H1 (cell line): ENCODE measurements around the gene CPNE5. TPM values are rescaled to one million over a fixed set of nuclear protein-coding genes. Genes with fewer than 3 reads are reported as not detected.

Experiments
- CTCF ChIA-PET: fragments of 300-600 bp; sonication (Branson Sonifier 250); formaldehyde crosslinking; loops from one replicate; lab custom pipeline; 2021; ENCODE audit not compliant: partially characterized antibody; lab: Charles Lee
- POLR2A ChIA-PET: fragments of 300-600 bp; sonication (Branson Sonifier 250); formaldehyde crosslinking; loops from one replicate; lab custom pipeline; 2021; ENCODE audit warnings: inconsistent platforms; ENCODE audit not compliant: partially characterized antibody; lab: Charles Lee
- DNase-seq, 2 experiments: peaks; one replicate each; pipeline versions ENCODE4 v3.0.0 to v3.0.0-alpha.2; 2010 to 2022; ENCODE audit warnings: low spot score in 2 of 2, low read depth in 1 of 2, mixed read lengths in 1 of 2
- FAIRE-seq: peaks from 2 replicates; lab custom pipeline; 2011; peaks lifted over from hg19 to GRCh38; lab: Jason Lieb, UNC
- H2AFZ ChIP-seq: 2 replicates; pipeline ENCODE4 v1.8.1; 2012; ENCODE audit warnings: low read length, inconsistent platforms
- H2AK5ac ChIP-seq: 2 replicates; pipeline ENCODE4 v1.6.1; 2013; ENCODE audit warnings: low read depth, low read length
- H2BK120ac ChIP-seq: replicated peaks from 2 replicates; pipeline ENCODE3; 2013; ENCODE audit warnings: low read depth, low read length, inconsistent platforms
- H2BK12ac ChIP-seq: 2 replicates; pipeline ENCODE4 v1.6.1; 2013; ENCODE audit warnings: low read depth, low read length
- H2BK15ac ChIP-seq: 2 replicates; pipeline ENCODE4 v1.6.1; 2013; ENCODE audit warnings: low read length
- H2BK20ac ChIP-seq: 2 replicates; pipeline ENCODE4 v1.6.1; 2013; ENCODE audit warnings: low read length
- H2BK5ac ChIP-seq: 2 replicates; pipeline ENCODE4 v1.6.1; 2013; ENCODE audit warnings: low read depth, low read length
- H3K14ac ChIP-seq: 2 replicates; pipeline ENCODE4 v1.6.1; 2013; ENCODE audit warnings: inconsistent platforms; ENCODE audit not compliant: insufficient read length
- H3K18ac ChIP-seq: 2 replicates; pipeline ENCODE4 v1.6.1; 2013; ENCODE audit warnings: low read length; ENCODE audit errors: extremely low read depth
- H3K23ac ChIP-seq: 2 replicates; pipeline ENCODE4 v1.6.1; 2013; ENCODE audit warnings: inconsistent platforms; ENCODE audit not compliant: insufficient read length
- H3K23me2 ChIP-seq: 2 replicates; pipeline ENCODE4 v1.6.1; 2013; ENCODE audit warnings: low read depth, low read length
- H3K27ac ChIP-seq: 2 replicates; pipeline ENCODE4 v1.6.1; 2011; ENCODE audit warnings: low read depth, low read length, inconsistent platforms
- H3K27me3 ChIP-seq, 4 experiments: replicated peaks in 1 of 4; 1 replicate in 1 of 4; 2 replicates in 3 of 4; pipeline versions ENCODE4 v1.6.1 to v1.8.1; 2011 to 2013; ENCODE audit warnings: low read length in 3 of 4, mild to moderate bottlenecking in 3 of 4, inconsistent platforms in 2 of 4, mixed read lengths in 2 of 4, moderate library complexity in 1 of 4; ENCODE audit not compliant: control insufficient read depth in 3 of 4, insufficient read depth in 3 of 4; ENCODE audit errors: extremely low read depth in 1 of 4
- H3K36me3 ChIP-seq, 4 experiments: 2 replicates each; pipeline versions ENCODE4 v1.6.1 to v1.8.1; 2011 to 2013; ENCODE audit warnings: mild to moderate bottlenecking in 4 of 4, low read length in 3 of 4, moderate library complexity in 2 of 4, control low read depth in 1 of 4, inconsistent platforms in 1 of 4; ENCODE audit not compliant: insufficient read depth in 4 of 4, control insufficient read depth in 2 of 4
- H3K4ac ChIP-seq: replicated peaks from 2 replicates; pipeline ENCODE3; 2013; ENCODE audit warnings: low read length, low read depth, mixed read lengths, inconsistent platforms; ENCODE audit not compliant: insufficient read length
- H3K4me1 ChIP-seq, 4 experiments: replicated peaks in 1 of 4; 1 replicate in 1 of 4; 2 replicates in 3 of 4; pipeline versions ENCODE4 v1.6.1 to v1.8.1; 2011 to 2013; ENCODE audit warnings: low read length in 3 of 4, inconsistent platforms in 2 of 4, mixed read lengths in 1 of 4; ENCODE audit not compliant: insufficient read depth in 4 of 4, control insufficient read depth in 3 of 4
- H3K4me2 ChIP-seq, 2 experiments: 2 replicates each; pipeline versions ENCODE4 v1.6.1 to v1.8.1; 2011 to 2013; ENCODE audit warnings: low read depth in 2 of 2, low read length in 2 of 2, control low read depth in 1 of 2, inconsistent platforms in 1 of 2, mild to moderate bottlenecking in 1 of 2; ENCODE audit not compliant: insufficient read depth in 1 of 2
- H3K4me3 ChIP-seq, 4 experiments: fragments of 200-600, 300-600 bp in 1 of 4; sonication (generic), shearing (Covaris generic), sonication (Bioruptor Twin) in 1 of 4; 2 replicates each; pipeline versions ENCODE4 v1.5.1 to v1.8.1; 2011 to 2016; ENCODE audit warnings: low read length in 4 of 4, low read depth in 3 of 4, control low read depth in 2 of 4, inconsistent platforms in 2 of 4, mild to moderate bottlenecking in 2 of 4, mixed read lengths in 1 of 4, moderate library complexity in 1 of 4; ENCODE audit not compliant: insufficient read depth in 2 of 4; ENCODE audit errors: extremely low read depth in 1 of 4
- H3K56ac ChIP-seq: replicated peaks from 2 replicates; pipeline ENCODE3; 2013; ENCODE audit warnings: low read depth, mild to moderate bottlenecking, mixed read lengths, low read length, inconsistent platforms; ENCODE audit not compliant: insufficient read length
- H3K79me1 ChIP-seq: 2 replicates; pipeline ENCODE4 v1.6.1; 2013; ENCODE audit warnings: low read depth, low read length, control low read depth
- H3K79me2 ChIP-seq, 2 experiments: 2 replicates each; pipeline versions ENCODE4 v1.6.1 to v1.8.1; 2012 to 2013; ENCODE audit warnings: low read length in 2 of 2, mild to moderate bottlenecking in 2 of 2, inconsistent platforms in 1 of 2; ENCODE audit not compliant: insufficient read depth in 2 of 2, control insufficient read depth in 1 of 2
- H3K9ac ChIP-seq, 4 experiments: replicated peaks in 1 of 4; 1 replicate in 1 of 4; 2 replicates in 3 of 4; pipeline versions ENCODE4 v1.6.1 to v1.8.1; 2011 to 2013; ENCODE audit warnings: low read depth in 3 of 4, low read length in 3 of 4, control low read depth in 2 of 4, mild to moderate bottlenecking in 2 of 4, moderate library complexity in 2 of 4, inconsistent platforms in 1 of 4; ENCODE audit errors: extremely low read depth in 1 of 4
- H3K9me3 ChIP-seq, 2 experiments: 2 replicates each; pipeline versions ENCODE4 v1.6.1 to v1.8.1; 2012 to 2013; ENCODE audit warnings: mild to moderate bottlenecking in 2 of 2, moderate library complexity in 2 of 2, control low read depth in 1 of 2, inconsistent platforms in 1 of 2, low read depth in 1 of 2, low read length in 1 of 2, mixed read lengths in 1 of 2; ENCODE audit not compliant: insufficient read depth in 2 of 2
- H4K20me1 ChIP-seq, 2 experiments: replicated peaks in 1 of 2; 2 replicates each; pipeline versions ENCODE3 to v1.8.1; 2011 to 2013; ENCODE audit warnings: inconsistent platforms in 2 of 2, low read length in 2 of 2, mild to moderate bottlenecking in 1 of 2; ENCODE audit not compliant: insufficient read depth in 2 of 2, control insufficient read depth in 1 of 2
- H4K5ac ChIP-seq: 2 replicates; pipeline ENCODE4 v1.6.1; 2013; ENCODE audit warnings: low read length, low read depth, mixed read lengths, inconsistent platforms; ENCODE audit not compliant: insufficient read length
- H4K8ac ChIP-seq: 2 replicates; pipeline ENCODE4 v1.8.0; 2013; ENCODE audit warnings: mild to moderate bottlenecking, moderate library complexity, low read length, inconsistent platforms; ENCODE audit not compliant: insufficient read depth; ENCODE audit errors: extremely low read depth
- H4K91ac ChIP-seq: replicated peaks from 2 replicates; pipeline ENCODE3; 2013; ENCODE audit warnings: low read length, mixed read lengths, inconsistent platforms; ENCODE audit not compliant: insufficient read length
- CREB1 ChIP-seq: IDR thresholded peaks from 2 replicates; pipeline ENCODE4 v1.6.1; 2012; ENCODE audit warnings: inconsistent platforms
- HDAC6 ChIP-seq: IDR thresholded peaks from one replicate; pipeline ENCODE4 v1.7.1; 2012; ENCODE audit warnings: low read depth, mild to moderate bottlenecking, inconsistent platforms, low read length, moderate library complexity
- KDM1A ChIP-seq: fragments of 200-600, 300-600 bp; sonication (generic); IDR thresholded peaks from 2 replicates; pipeline ENCODE4 v1.7.1; 2016; ENCODE audit warnings: mild to moderate bottlenecking, low read length, borderline replicate concordance
- POLR2AphosphoS5 ChIP-seq: IDR thresholded peaks from 2 replicates; pipeline ENCODE4 v1.6.1; 2011; ENCODE audit warnings: low read depth, low read length
- RAD21 ChIP-seq, 2 experiments: IDR thresholded peaks in 1 of 2; conservative IDR thresholded peaks in 1 of 2; 2 replicates each; pipeline ENCODE4 v1.6.1; 2011; ENCODE audit warnings: low read depth in 2 of 2, low read length in 2 of 2, improper control_type of control experiment in 1 of 2, inconsistent platforms in 1 of 2, mild to moderate bottlenecking in 1 of 2, moderate library complexity in 1 of 2
- SIRT6 ChIP-seq: IDR thresholded peaks from one replicate; pipeline ENCODE4 v1.7.1; 2012; ENCODE audit warnings: low read length, inconsistent platforms
- SIX5 ChIP-seq: IDR thresholded peaks from 2 replicates; pipeline ENCODE4 v1.6.1; 2011; ENCODE audit warnings: mild to moderate bottlenecking, low read depth, low read length
- TCF12 ChIP-seq: IDR thresholded peaks from 2 replicates; pipeline ENCODE4 v1.6.1; 2011; ENCODE audit warnings: low read depth, mild to moderate bottlenecking, low read length
- TEAD4 ChIP-seq: IDR thresholded peaks from 2 replicates; pipeline ENCODE4 v1.6.1; 2012; ENCODE audit warnings: low read depth, low read length, inconsistent platforms, mixed read lengths
- WGBS, 2 experiments: shearing (Covaris generic) in 1 of 2; methylation state at CpG; one replicate each; pipeline versions ENCODE4 v1.1.6 to v1.1.7; 2013 to 2015; ENCODE audit warnings: low lambda C conversion rate in 2 of 2, mixed read lengths in 2 of 2, inconsistent platforms in 1 of 2, low coverage in 1 of 2, missing lambda C conversion rate in 1 of 2; ENCODE audit not compliant: insufficient replicate concordance in 2 of 2, insufficient coverage in 1 of 2, insufficient read length in 1 of 2; ENCODE audit errors: extremely low coverage in 1 of 2, missing lambda C conversion rate in 1 of 2; 5-methylcytosine and 5-hydroxymethylcytosine counted together
- polyA plus RNA-seq, 7 experiments: library from polyadenylated mRNA; depleted of rRNA in 3 of 7; stranded (reverse) in 5 of 7; unstranded in 2 of 7; fragments of >200 nt in 5 of 7; fragments of 200-250 nt in 2 of 7; gene quantifications; 1 replicate in 5 of 7; 2 replicates in 1 of 7; 4 replicates in 1 of 7; pipeline versions ENCODE4 v1.2.1 to v1.2.3, GENCODE V29; 2011 to 2013; ENCODE audit warnings: missing spikeins in 2 of 7, mixed read lengths in 2 of 7
- total RNA-seq: library from RNA; stranded (reverse); fragmentation: NEBNext Ultra II Directional; extraction: Animal tissue kit (Norgen Biotek cat#: 25700); gene quantifications from 2 replicates; pipeline ENCODE4 v1.2.1, GENCODE V29; 2021
- TF ChIP-seq, protein P1 (sequence below): IDR thresholded peaks from 2 replicates; pipeline ENCODE4 v1.6.1; 2011; ENCODE audit warnings: low read depth, mild to moderate bottlenecking, low read length; ENCODE audit not compliant: insufficient read depth
- TF ChIP-seq, protein P2 (sequence below): IDR thresholded peaks from 2 replicates; pipeline ENCODE4 v1.6.1; 2012; ENCODE audit warnings: inconsistent platforms
- TF ChIP-seq, protein P3 (sequence below): IDR thresholded peaks from 2 replicates; pipeline ENCODE4 v1.6.1; 2011; ENCODE audit warnings: low read length, improper control_type of control experiment

CPNE5 gene
- total and polyA plus RNA-seq, 2 of the 8 experiments (the other 6 are each of a cell fraction or from before 2014, with no cell fraction given), result 0.88 to 1.8 TPM

DNA sequence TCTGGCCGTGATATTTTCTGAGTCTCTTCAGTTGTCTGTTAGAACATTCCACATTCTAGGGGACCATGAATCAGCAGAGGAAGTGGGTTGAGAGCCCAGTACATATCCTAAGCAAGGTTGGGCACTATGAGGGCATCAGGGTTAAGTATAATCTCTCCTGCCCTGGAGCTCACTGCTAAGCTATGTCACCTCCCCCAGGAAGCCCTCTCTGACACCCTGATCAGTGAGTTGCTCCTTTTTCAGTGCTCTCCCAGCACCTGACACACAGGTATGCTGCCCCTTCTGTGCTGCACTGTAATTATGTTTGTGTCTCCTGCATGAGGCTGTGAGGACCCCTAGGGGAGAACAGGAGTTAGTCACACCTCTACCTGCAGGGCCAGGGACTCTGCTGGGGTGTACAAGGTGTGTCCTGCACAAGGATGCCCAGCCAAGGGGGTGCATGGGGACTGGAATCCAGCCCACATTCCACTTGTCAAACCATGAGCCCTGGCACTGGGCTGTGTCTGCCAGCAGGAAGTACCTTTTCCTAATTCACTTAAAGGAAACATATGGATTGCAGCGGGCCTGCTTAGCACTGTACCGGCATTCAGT lies 137.7 kb downstream of the CPNE5 start:
- no peak overlapping the region for H3K4me3 ChIP-seq
- H2BK15ac ChIP-seq, result peak overlapping the region; percentile 21; the same call in 1 of the 2 replicates
- H3K36me3 ChIP-seq, result no peaks in the 10 kb centered on the region
- no peaks in the 10 kb centered on the region for H3K27me3 ChIP-seq
- H2AFZ ChIP-seq, result no peak overlapping the region
- no peak overlapping the region for H3K9ac ChIP-seq
- no peak overlapping the region for H2BK12ac ChIP-seq
- ChIA-PET CTCF (interaction anchor here (0.6 to 8.6 kb wide), 17 partner anchors 9 to 89 kb away, joined by 3 to 52 read pairs (median 5); no protein-coding TSS in a partner anchor), POLR2A (interaction anchor here (0.7 to 2.6 kb wide), 3 partner anchors 39 to 94 kb away, joined by 3 to 8 read pairs (median 4); no protein-coding TSS in a partner anchor)
- no peak overlapping the region for H3K4ac ChIP-seq
- WGBS, 2 experiments, result 85% methylated on average over 3 of the region's 3 CpGs; no CpG with 5 or more reads in 1 of the 2 experiments
- H3K27ac ChIP-seq, result no peak overlapping the region
- no peak overlapping the region for H4K5ac ChIP-seq
- no peak overlapping the region for H3K23ac ChIP-seq
- FAIRE-seq (no peak), DNase-seq (no peak)
- no peak overlapping the region for H3K14ac ChIP-seq
- H3K4me2 ChIP-seq, result no peak overlapping the region
- H2BK5ac ChIP-seq, result no peak overlapping the region
- no peak overlapping the region for H4K8ac ChIP-seq
- no peaks in the 10 kb centered on the region for H3K23me2 ChIP-seq
- H3K9me3 ChIP-seq, result no peaks in the 10 kb centered on the region
- H2BK120ac ChIP-seq, result no peak overlapping the region
- no peaks in the 10 kb centered on the region for H3K4me1 ChIP-seq
- H4K91ac ChIP-seq, result no peak overlapping the region
- H3K79me2 ChIP-seq, result no peaks in the 10 kb centered on the region
- no peak overlapping the region for H2BK20ac ChIP-seq
- H2AK5ac ChIP-seq, result no peak overlapping the region
- no peak overlapping the region for H3K56ac ChIP-seq
- peaks cover 0 to 3% of the 10 kb centered on the region in 2 experiments for H4K20me1 ChIP-seq
- H3K79me1 ChIP-seq, result no peaks in the 10 kb centered on the region
- no peak overlapping the region for H3K18ac ChIP-seq
- TF ChIP-seq SIX5 (no peak), CREB1 (no peak), HDAC6 (no peak), TCF12 (no peak), SIRT6 (no peak), TEAD4 (no peak), RAD21 (IDR thresholded peaks at IDR 0.05 in 1 of 2, conservative IDR thresholded peaks at IDR 0.05 in 1 of 2; ENCODE audit: low read depth in 2 of 2, low read length in 2 of 2) (peak; percentile 89 to 92), KDM1A (peak; percentile 98), POLR2AphosphoS5 (no peak)
- TF ChIP-seq, protein P1, sequence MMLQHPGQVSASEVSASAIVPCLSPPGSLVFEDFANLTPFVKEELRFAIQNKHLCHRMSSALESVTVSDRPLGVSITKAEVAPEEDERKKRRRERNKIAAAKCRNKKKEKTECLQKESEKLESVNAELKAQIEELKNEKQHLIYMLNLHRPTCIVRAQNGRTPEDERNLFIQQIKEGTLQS, result no peak
- TF ChIP-seq, protein P2, sequence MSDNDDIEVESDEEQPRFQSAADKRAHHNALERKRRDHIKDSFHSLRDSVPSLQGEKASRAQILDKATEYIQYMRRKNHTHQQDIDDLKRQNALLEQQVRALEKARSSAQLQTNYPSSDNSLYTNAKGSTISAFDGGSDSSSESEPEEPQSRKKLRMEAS, result peak; percentile 29; the same call in 1 of the 2 replicates
- TF ChIP-seq, protein P3, sequence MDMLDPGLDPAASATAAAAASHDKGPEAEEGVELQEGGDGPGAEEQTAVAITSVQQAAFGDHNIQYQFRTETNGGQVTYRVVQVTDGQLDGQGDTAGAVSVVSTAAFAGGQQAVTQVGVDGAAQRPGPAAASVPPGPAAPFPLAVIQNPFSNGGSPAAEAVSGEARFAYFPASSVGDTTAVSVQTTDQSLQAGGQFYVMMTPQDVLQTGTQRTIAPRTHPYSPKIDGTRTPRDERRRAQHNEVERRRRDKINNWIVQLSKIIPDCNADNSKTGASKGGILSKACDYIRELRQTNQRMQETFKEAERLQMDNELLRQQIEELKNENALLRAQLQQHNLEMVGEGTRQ, result no peak
